Panc1 (cell line): ENCODE measurements around the gene ZNF816. TPM values are rescaled to one million over a fixed set of nuclear protein-coding genes. Genes with fewer than 3 reads are reported as not detected.

Experiments
- ATAC-seq: fragments of 200-7000 bp; cut with Tn5 transposase; 2 replicates; pipeline ENCODE4 v1.9.1; 2020; ENCODE audit warnings: mild to moderate bottlenecking, moderate library complexity
- BruUV-seq: library from RNA; stranded (reverse); fragments of 400-500 nt; replicated peaks from 2 replicates; lab custom pipeline; 2021; lab: Mats Ljungman, UMichigan
- CTCF ChIA-PET: fragments of 300-600 bp; sonication (Branson Sonifier 250); formaldehyde crosslinking; loops from one replicate; lab custom pipeline; 2022; ENCODE audit warnings: antibody characterized with exemption; lab: Charles Lee
- POLR2A ChIA-PET: fragments of 300-600 bp; sonication (Branson Sonifier 250); formaldehyde crosslinking; loops from one replicate; lab custom pipeline; 2022; ENCODE audit warnings: antibody characterized with exemption; lab: Charles Lee
- DNase-seq: peaks from one replicate; pipeline ENCODE4 v3.0.0-alpha.2; 2010; ENCODE audit warnings: low read depth, low spot score
- H3K27ac ChIP-seq: 2 replicates; pipeline ENCODE4 v1.5.1; 2011; ENCODE audit warnings: mild to moderate bottlenecking, low read length, inconsistent platforms
- H3K27me3 ChIP-seq: fragments of 200-500 bp; sonication (Bioruptor generic); 2 replicates; pipeline ENCODE4 v1.6.0; 2014; ENCODE audit warnings: low read length, inconsistent platforms; ENCODE audit not compliant: control insufficient read depth, insufficient read depth
- H3K36me3 ChIP-seq: fragments of 200-500 bp; sonication (Bioruptor generic); 2 replicates; pipeline ENCODE4 v1.5.1; 2014; ENCODE audit warnings: inconsistent platforms, mild to moderate bottlenecking, low read length, moderate library complexity; ENCODE audit not compliant: control insufficient read depth, insufficient read depth
- H3K4me1 ChIP-seq: 2 replicates; pipeline ENCODE4 v1.5.1; 2011; ENCODE audit warnings: inconsistent platforms, mild to moderate bottlenecking, low read length, moderate library complexity; ENCODE audit not compliant: control insufficient read depth, insufficient read depth
- H3K4me3 ChIP-seq, 2 experiments: 2 replicates each; pipeline ENCODE4 v1.5.1; 2011 to 2012; ENCODE audit warnings: low read depth in 2 of 2, low read length in 2 of 2, mild to moderate bottlenecking in 2 of 2, inconsistent platforms in 1 of 2, moderate library complexity in 1 of 2
- H3K9me3 ChIP-seq: fragments of 200-500 bp; sonication (Bioruptor generic); 2 replicates; pipeline ENCODE4 v1.5.1; 2014; ENCODE audit warnings: low read depth, mild to moderate bottlenecking, inconsistent platforms, low read length, moderate library complexity; ENCODE audit not compliant: control insufficient read depth, insufficient read depth
- POLR2AphosphoS5 ChIP-seq: IDR thresholded peaks from 2 replicates; pipeline ENCODE4 v1.6.1; 2012; ENCODE audit warnings: mild to moderate bottlenecking, low read depth, low read length, moderate library complexity
- SIN3A ChIP-seq: IDR thresholded peaks from 2 replicates; pipeline ENCODE4 v1.6.1; 2012; ENCODE audit warnings: low read depth, mild to moderate bottlenecking, low read length, moderate library complexity, borderline replicate concordance; ENCODE audit not compliant: insufficient read depth
- TCF7L2 ChIP-seq: IDR thresholded peaks from 2 replicates; pipeline ENCODE4 v1.6.1; 2011; ENCODE audit warnings: mild to moderate bottlenecking, low read depth, low read length, inconsistent platforms
- in situ Hi-C: cut with HindIII; loops from 2 replicates; pipeline ENCODE4 v1.10.0; 2016; ENCODE audit warnings: low sequenced_read_pairs, low pct_unique_long_range_greater_than_20kb
- intact Hi-C: fragments of 100-400 bp; cut with micrococcal nuclease; formaldehyde crosslinking; loops from one replicate; pipeline ENCODE4 v1.10.0; 2022; ENCODE audit not compliant: unreplicated experiment
- total RNA-seq: library from RNA; stranded (reverse); gene quantifications from one replicate; pipeline ENCODE4 v1.2.1, GENCODE V29; 2021; ENCODE audit not compliant: unreplicated experiment
- TF ChIP-seq, protein P1 (sequence below): fragments of 450-650 bp; IDR thresholded peaks from 2 replicates; pipeline ENCODE4 v1.5.1; 2017; ENCODE audit warnings: mild to moderate bottlenecking
- TF ChIP-seq, protein P2 (sequence below), 2 experiments: IDR thresholded peaks; 2 replicates each; pipeline ENCODE4 v1.6.1; 2011 to 2012; ENCODE audit warnings: low read depth in 2 of 2, control low read depth in 1 of 2, low read length in 1 of 2, mild to moderate bottlenecking in 1 of 2, moderate library complexity in 1 of 2; ENCODE audit not compliant: insufficient read depth in 1 of 2

Gene ZNF816
- total RNA-seq, 1 experiment from 2014 or later = 7.1 TPM

DNA sequence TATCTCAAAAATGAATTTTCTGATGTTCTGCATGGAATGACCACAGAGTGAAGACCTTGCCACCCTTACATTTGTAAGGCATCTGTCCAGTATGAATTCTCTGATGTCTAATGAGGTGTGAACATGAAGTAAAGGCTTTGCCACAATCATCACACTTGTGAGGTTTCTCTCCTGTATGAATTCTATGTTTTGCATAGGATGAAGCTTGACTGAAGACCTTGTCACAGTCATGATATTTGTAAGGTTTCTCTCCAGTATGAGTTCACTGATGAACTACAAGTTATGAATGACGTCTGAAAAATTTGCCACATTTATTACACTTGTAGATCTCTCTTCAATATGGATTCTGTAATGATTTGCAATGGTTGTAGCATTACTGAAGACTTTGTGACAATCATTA lies 13.3 kb downstream of the ZNF816 start:
- intact Hi-C loops = no loop called here
- H3K36me3 ChIP-seq = no peaks in the 10 kb centered on the region
- no TSS peak for BruUV-seq
- in situ Hi-C loops = no loop called here
- H3K9me3 ChIP-seq = peaks cover 31% of the 10 kb centered on the region; the same call in 1 of the 2 replicates
- DNase-seq = no peak
- no peak overlapping the region for H3K4me3 ChIP-seq
- H3K4me1 ChIP-seq = no peaks in the 10 kb centered on the region
- TF ChIP-seq TCF7L2 (no peak), POLR2AphosphoS5 (no peak), SIN3A (no peak)
- TF ChIP-seq, protein P1, sequence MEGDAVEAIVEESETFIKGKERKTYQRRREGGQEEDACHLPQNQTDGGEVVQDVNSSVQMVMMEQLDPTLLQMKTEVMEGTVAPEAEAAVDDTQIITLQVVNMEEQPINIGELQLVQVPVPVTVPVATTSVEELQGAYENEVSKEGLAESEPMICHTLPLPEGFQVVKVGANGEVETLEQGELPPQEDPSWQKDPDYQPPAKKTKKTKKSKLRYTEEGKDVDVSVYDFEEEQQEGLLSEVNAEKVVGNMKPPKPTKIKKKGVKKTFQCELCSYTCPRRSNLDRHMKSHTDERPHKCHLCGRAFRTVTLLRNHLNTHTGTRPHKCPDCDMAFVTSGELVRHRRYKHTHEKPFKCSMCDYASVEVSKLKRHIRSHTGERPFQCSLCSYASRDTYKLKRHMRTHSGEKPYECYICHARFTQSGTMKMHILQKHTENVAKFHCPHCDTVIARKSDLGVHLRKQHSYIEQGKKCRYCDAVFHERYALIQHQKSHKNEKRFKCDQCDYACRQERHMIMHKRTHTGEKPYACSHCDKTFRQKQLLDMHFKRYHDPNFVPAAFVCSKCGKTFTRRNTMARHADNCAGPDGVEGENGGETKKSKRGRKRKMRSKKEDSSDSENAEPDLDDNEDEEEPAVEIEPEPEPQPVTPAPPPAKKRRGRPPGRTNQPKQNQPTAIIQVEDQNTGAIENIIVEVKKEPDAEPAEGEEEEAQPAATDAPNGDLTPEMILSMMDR = no peak
- TF ChIP-seq, protein P2, sequence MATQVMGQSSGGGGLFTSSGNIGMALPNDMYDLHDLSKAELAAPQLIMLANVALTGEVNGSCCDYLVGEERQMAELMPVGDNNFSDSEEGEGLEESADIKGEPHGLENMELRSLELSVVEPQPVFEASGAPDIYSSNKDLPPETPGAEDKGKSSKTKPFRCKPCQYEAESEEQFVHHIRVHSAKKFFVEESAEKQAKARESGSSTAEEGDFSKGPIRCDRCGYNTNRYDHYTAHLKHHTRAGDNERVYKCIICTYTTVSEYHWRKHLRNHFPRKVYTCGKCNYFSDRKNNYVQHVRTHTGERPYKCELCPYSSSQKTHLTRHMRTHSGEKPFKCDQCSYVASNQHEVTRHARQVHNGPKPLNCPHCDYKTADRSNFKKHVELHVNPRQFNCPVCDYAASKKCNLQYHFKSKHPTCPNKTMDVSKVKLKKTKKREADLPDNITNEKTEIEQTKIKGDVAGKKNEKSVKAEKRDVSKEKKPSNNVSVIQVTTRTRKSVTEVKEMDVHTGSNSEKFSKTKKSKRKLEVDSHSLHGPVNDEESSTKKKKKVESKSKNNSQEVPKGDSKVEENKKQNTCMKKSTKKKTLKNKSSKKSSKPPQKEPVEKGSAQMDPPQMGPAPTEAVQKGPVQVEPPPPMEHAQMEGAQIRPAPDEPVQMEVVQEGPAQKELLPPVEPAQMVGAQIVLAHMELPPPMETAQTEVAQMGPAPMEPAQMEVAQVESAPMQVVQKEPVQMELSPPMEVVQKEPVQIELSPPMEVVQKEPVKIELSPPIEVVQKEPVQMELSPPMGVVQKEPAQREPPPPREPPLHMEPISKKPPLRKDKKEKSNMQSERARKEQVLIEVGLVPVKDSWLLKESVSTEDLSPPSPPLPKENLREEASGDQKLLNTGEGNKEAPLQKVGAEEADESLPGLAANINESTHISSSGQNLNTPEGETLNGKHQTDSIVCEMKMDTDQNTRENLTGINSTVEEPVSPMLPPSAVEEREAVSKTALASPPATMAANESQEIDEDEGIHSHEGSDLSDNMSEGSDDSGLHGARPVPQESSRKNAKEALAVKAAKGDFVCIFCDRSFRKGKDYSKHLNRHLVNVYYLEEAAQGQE (IDR thresholded peaks at IDR 0.05; ENCODE audit: insufficient read depth in 1 of 2, low read depth in 2 of 2, low read length in 1 of 2) = no peak
- CTCF ChIA-PET = no interaction called here
- POLR2A ChIA-PET = no interaction called here
- H3K27ac ChIP-seq = no peak overlapping the region
- ATAC-seq = no peak
- no peaks in the 10 kb centered on the region for H3K27me3 ChIP-seq

DNA sequence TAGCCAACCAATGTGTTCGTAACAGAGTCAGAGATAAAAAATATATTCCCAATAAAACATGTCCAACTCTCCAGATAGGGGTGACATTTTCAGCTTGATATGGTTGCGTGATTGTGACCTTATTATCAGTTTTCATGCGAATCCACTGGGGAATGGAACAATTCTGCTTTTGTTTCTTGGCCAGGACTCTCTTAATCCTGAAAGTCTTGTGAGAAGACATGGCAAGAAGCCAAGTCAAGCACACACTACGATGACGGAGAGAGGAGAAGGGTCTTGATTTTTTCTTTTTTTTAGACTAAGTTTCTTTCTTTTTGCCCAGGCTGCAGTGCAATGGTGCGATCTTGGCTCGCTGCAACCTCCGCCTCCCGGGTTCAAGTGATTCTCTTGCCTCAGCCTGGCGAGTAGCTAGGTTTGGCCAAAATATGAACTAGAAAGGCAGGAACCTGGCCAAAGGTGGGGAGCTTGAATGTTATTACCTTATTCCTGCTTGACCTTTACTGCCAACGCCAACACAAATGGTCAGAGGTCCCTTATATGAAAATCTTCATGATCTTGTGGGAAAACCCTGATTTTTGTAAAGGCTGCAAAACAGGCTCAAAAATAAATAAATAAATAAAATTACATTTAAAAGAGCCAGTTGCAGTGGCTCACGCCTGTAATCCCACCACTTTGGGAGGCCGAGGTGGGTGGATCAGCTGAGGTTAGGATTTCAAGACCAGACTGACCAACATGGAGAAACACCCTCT lies 14.5 kb downstream of the ZNF816 start:
- Histone ChIP-seq H3K9me3 (peaks cover 31% of the 10 kb centered on the region; the same call in 1 of the 2 replicates), H3K27me3 (no peaks in the 10 kb centered on the region), H3K27ac (no peak overlapping the region), H3K4me1 (no peaks in the 10 kb centered on the region), H3K36me3 (no peaks in the 10 kb centered on the region), H3K4me3 (no peak overlapping the region)
- no TSS peak for BruUV-seq
- ATAC-seq = no peak
- in situ Hi-C loops = no loop called here
- POLR2A ChIA-PET = no interaction called here
- TF ChIP-seq, protein P2 (IDR thresholded peaks at IDR 0.05; ENCODE audit: insufficient read depth in 1 of 2, low read depth in 2 of 2, low read length in 1 of 2) = no peak
- CTCF ChIA-PET = no interaction called here
- intact Hi-C loops = no loop called here
- DNase-seq = no peak
